AG04449 (cell line): Measurements from ENCODE around the gene ERAL1.
A peak's percentile ranks its signal among the peaks of the same experiment; 100 is the strongest.

Experiments
- CTCF ChIA-PET: fragments of 350-600 bp; formaldehyde crosslinking; extraction: SDS; loops from one replicate; lab custom pipeline; 2021; ENCODE audit warnings: antibody characterized with exemption; lab: Yijun Ruan, JAX
- POLR2A ChIA-PET: fragments of 400-600, 350-600 bp; formaldehyde crosslinking; extraction: SDS; loops from one replicate; lab custom pipeline; 2020; ENCODE audit warnings: antibody characterized with exemption, inconsistent platforms; lab: Yijun Ruan, JAX
- DNase-seq: peaks from one replicate; pipeline ENCODE4 v3.0.0-alpha.2; 2010; ENCODE audit warnings: low read depth, low spot score
- H3K4me3 ChIP-seq: 2 replicates; pipeline ENCODE4 v1.5.1; 2011; ENCODE audit warnings: low read depth, mild to moderate bottlenecking, control low read depth, low read length
- TF ChIP-seq, protein P1 (sequence below): IDR thresholded peaks from one replicate; pipeline ENCODE4 v1.5.1; 2011; ENCODE audit warnings: mild to moderate bottlenecking, moderate library complexity, low read length, control low read depth, inconsistent platforms; ENCODE audit not compliant: insufficient read depth; ENCODE audit errors: missing control alignments

Gene ERAL1

DNA sequence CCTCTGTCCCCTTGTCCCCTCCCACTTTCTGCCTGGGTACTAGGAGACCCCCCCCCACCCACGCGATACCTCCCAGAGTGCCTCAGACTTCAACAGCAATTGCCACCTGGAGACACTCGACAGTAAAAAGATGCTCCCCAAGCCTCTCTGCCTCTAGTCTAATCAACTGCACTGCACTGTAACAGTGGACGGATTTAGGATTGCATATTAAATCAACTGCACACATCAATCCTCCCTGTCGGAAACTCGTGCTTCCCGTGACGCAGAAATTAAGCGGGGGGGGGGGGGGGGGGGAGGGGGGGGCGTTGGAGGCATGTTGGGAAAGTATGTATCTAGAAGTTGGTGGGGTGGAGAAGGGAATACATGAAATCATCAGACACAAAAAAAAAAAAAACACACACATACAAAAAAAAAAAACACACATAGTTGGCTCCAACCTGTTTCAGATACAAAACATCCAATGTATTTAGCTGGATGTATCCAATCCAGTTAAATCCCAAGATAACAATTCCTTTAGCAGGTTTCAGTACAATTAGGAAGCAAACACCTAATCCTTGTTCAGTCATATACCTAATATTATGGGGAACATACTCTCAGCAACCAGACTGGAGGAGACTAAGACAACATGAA lies 42.0 kb upstream of the ERAL1 start:
- DNase-seq: no peak
- peak overlapping the region; percentile 90 for H3K4me3 ChIP-seq
- POLR2A ChIA-PET: interaction anchor here (0.5 kb wide), 1 partner anchor 93 kb away, joined by 3 read pairs; the partner anchor contains the start of gene RPL23A
- TF ChIP-seq, protein P1, sequence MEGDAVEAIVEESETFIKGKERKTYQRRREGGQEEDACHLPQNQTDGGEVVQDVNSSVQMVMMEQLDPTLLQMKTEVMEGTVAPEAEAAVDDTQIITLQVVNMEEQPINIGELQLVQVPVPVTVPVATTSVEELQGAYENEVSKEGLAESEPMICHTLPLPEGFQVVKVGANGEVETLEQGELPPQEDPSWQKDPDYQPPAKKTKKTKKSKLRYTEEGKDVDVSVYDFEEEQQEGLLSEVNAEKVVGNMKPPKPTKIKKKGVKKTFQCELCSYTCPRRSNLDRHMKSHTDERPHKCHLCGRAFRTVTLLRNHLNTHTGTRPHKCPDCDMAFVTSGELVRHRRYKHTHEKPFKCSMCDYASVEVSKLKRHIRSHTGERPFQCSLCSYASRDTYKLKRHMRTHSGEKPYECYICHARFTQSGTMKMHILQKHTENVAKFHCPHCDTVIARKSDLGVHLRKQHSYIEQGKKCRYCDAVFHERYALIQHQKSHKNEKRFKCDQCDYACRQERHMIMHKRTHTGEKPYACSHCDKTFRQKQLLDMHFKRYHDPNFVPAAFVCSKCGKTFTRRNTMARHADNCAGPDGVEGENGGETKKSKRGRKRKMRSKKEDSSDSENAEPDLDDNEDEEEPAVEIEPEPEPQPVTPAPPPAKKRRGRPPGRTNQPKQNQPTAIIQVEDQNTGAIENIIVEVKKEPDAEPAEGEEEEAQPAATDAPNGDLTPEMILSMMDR: no peak
- CTCF ChIA-PET: no interaction called here

DNA sequence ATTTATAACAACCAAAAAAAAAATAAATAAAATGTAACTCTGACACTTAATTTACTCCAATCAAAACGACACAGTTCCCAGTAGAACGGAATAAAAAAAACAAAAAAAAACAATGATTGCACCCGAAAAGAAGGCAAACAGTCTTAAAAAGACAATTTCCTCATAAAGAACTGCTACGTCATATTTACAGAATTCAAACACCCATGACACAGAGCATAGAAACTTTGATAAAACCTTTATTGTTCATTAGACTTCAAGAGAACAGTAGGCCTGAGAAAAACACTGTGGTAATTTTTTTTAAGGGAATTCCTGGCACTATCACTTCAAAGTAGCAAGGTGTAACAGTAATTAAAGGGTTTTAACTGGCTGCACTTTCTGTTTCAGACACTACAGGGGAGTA lies 38.3 kb upstream of the ERAL1 start:
- ChIA-PET POLR2A (no interaction called here), CTCF (no interaction called here)
- H3K4me3 ChIP-seq: no peak overlapping the region
- TF ChIP-seq, protein P1: no peak
- DNase-seq: no peak

DNA sequence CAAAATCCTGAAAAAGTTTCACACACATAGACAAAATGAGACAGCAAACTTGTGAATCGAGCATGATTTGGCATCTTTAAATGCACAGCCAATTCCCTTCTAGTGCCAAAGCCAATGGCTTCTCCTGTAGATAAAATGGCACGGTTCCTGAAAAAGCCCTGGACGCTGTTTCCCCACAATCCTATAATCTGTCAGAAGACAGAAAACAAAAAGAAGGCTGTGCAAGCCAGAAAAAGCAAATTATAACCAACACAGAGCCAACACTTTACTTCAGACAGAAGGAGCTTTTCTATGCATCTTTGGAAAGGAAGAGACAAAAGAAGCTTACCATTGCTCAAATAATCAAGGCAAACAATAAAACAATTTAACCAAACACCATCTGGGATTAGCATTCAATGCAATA lies 36.0 kb upstream of the ERAL1 start:
- DNase-seq: no peak
- H3K4me3 ChIP-seq: no peak overlapping the region
- CTCF ChIA-PET: interaction anchor here (0.9 to 1.1 kb wide), 2 partner anchors 9 to 19 kb away, joined by 3 read pairs; no protein-coding TSS in a partner anchor
- TF ChIP-seq, protein P1: no peak
- POLR2A ChIA-PET: no interaction called here

DNA sequence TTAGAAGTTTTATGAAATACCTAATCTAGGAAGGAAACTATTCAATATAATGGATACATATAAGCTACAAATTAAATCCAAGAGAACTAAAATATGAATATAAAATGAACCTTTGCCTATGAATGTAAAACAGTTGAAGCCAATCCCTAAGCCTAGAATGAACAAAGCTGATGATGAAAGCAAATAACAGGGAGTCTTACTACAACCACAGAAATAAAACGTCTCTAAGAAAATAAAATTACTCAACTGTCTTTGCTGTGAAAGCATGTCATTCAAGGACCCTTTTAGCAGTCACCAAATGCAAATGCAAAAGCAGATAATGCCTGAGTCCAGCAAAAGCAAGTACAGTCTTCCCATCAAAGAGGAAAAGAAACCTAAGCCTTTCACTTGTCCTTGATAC lies 35.2 kb upstream of the ERAL1 start:
- ChIA-PET POLR2A (no interaction called here), CTCF (interaction anchor here (0.9 to 1.3 kb wide), 2 partner anchors 18 to 56 kb away, joined by 3 to 4 read pairs; no protein-coding TSS in a partner anchor)
- no peak overlapping the region for H3K4me3 ChIP-seq
- DNase-seq: no peak
- TF ChIP-seq, protein P1: no peak

DNA sequence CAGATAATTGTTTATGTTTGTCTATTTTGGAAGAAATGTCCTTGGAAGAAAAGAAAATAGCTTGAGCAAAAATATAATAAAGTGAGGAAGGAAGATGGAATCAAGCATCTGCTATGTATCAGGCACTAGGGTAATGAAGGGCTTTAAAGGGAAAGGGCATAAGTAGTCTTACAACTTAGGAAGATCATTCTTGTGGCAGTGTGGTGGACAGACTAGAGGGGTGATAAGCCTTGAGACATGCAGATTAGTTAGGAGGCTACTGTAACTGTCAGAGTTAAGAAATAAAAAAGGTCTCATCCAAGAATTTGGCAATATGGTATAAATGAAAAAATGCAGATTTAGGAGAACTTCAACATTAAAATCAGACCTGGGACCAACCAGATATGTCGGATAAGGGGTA lies 27.1 kb upstream of the ERAL1 start:
- no peak for DNase-seq
- POLR2A ChIA-PET: interaction anchor here (0.9 kb wide), 1 partner anchor 15 kb away, joined by 4 read pairs; the partner anchor contains the start of gene FAM222B
- CTCF ChIA-PET: interaction anchor here (0.9 to 1.9 kb wide), 4 partner anchors 31 to 77 kb away, joined by 3 to 10 read pairs (median 4); no protein-coding TSS in a partner anchor
- H3K4me3 ChIP-seq: no peak overlapping the region
- TF ChIP-seq, protein P1: no peak

DNA sequence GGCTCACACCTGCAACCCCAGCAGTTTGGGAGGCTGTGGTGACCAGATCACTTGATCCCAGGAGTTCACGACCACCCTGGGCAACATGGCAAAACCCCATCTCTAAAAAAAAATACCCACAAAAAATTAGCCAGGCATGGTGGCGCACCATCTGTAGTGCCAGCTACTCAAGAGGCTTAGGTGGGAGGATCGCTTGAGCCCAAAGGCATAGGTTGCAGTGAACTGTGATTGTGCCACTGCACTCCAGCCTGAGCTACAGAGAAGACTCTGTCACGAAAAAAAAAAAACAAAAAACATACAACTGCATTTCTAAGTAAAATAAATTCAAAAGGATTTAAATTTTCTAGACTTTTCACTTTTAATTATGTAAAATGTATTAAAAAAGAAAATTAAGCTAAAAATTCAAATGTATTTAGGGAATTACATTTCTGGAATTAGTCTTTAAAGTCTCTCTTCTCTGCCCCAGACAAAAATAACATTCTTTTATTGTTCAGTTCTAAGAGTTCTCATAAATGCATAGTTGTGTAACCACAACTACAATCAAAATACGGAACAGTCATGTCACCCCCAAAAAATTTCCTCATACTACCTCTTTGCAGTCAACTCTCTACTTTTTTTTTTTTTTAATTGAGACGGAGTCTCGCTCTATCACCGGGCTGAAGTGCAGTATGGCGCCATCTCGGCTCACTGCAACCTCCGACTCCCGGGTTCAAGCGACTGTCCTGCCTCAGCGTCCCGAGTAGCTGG lies 26.3 kb upstream of the ERAL1 start:
- CTCF ChIA-PET: interaction anchor here (0.6 to 1.3 kb wide), 4 partner anchors 9 to 65 kb away, joined by 3 read pairs; no protein-coding TSS in a partner anchor
- POLR2A ChIA-PET: no interaction called here
- no peak overlapping the region for H3K4me3 ChIP-seq
- TF ChIP-seq, protein P1: no peak
- no peak for DNase-seq
